Measurements from ENCODE around the gene KIAA1217.

Gene KIAA1217

DNA sequence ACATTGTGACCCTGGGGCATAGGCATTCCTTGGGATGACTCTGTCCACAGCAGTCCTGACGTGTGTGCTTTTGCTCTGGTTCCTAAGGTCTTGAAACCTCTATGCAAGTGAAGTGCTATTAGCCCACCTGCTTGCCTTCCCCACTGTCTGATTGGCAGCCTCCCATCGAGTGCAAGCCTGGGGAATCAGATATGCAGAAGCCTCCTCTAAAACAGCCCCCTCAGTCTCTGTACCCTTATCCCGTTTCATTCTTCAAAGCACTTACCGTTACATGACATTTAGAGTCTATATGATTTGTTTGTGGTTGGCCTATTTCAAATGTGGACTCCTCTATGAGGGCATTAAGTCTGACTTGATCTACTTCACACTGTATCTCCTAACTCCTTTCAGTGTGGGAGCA is 4.3 kb downstream of the KIAA1217 start:
- H2AFZ ChIP-seq (ENCODE audit: low read length), result no peak overlapping the region
- H3K9me3 ChIP-seq (ENCODE audit: insufficient read depth, low read depth, low read length), result no peaks in the 10 kb centered on the region
- no peaks in the 10 kb centered on the region for H3F3A ChIP-seq (ENCODE audit: low read depth)
- H3K4me3 ChIP-seq (ENCODE audit: low read length, poor library complexity, severe bottlenecking), result no peak overlapping the region
- no peaks in the 10 kb centered on the region for H3K36me3 ChIP-seq (ENCODE audit: insufficient read depth, low read length)
- H4K20me1 ChIP-seq (ENCODE audit: insufficient read depth, low read length, poor library complexity, severe bottlenecking), result no peaks in the 10 kb centered on the region
- no peaks in the 10 kb centered on the region for H3K9me2 ChIP-seq (replicated peaks; ENCODE audit: low read depth, low read length)
- H3K79me2 ChIP-seq (ENCODE audit: insufficient read depth, low read length), result no peaks in the 10 kb centered on the region
- H3K4me2 ChIP-seq (ENCODE audit: low read depth, low read length, poor library complexity, severe bottlenecking), result no peak overlapping the region
- H3K4me1 ChIP-seq (ENCODE audit: insufficient read depth, low read length, poor library complexity, severe bottlenecking), result no peaks in the 10 kb centered on the region
- H3K9ac ChIP-seq (ENCODE audit: low read depth, low read length, poor library complexity, severe bottlenecking), result no peak overlapping the region
- TF ChIP-seq EZH2phosphoT487 (IDR thresholded peaks at IDR 0.05; ENCODE audit: borderline replicate concordance) (no peak), CTCF (conservative IDR thresholded peaks at IDR 0.05; ENCODE audit: low read length) (no peak)
- H3K27me3 ChIP-seq (ENCODE audit: insufficient read depth, low read length, poor library complexity, severe bottlenecking), result no peaks in the 10 kb centered on the region

DNA sequence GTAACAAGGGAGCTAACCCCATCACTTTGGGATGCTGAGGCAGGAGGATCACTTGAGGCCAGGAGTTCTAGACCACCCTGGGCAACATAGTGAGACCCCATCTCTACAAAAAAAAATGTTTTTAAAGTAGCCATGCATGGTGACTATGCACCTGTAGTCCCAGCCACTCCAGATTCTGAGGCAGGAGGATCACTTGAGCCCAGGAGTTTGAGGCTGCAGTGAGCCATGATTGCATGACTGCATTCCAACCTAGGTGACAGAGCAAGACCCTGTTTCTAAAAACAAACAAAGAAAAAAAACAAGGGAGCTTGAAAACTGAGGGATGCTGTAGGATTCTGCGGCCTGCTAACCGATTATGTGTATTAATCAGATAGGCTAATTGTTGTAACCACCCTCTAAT is 4.9 kb downstream of the KIAA1217 start:
- Histone ChIP-seq H4K20me1 (ENCODE audit: insufficient read depth, low read length, poor library complexity, severe bottlenecking) (no peaks in the 10 kb centered on the region), H3K36me3 (ENCODE audit: insufficient read depth, low read length) (no peaks in the 10 kb centered on the region), H3K9me3 (ENCODE audit: insufficient read depth, low read depth, low read length) (no peaks in the 10 kb centered on the region), H3K79me2 (ENCODE audit: insufficient read depth, low read length) (no peaks in the 10 kb centered on the region), H3K9me2 (replicated peaks; ENCODE audit: low read depth, low read length) (no peaks in the 10 kb centered on the region), H3K4me2 (ENCODE audit: low read depth, low read length, poor library complexity, severe bottlenecking) (no peak overlapping the region), H2AFZ (ENCODE audit: low read length) (no peak overlapping the region), H3F3A (ENCODE audit: low read depth) (no peaks in the 10 kb centered on the region), H3K27me3 (ENCODE audit: insufficient read depth, low read length, poor library complexity, severe bottlenecking) (no peaks in the 10 kb centered on the region), H3K9ac (ENCODE audit: low read depth, low read length, poor library complexity, severe bottlenecking) (no peak overlapping the region), H3K4me3 (ENCODE audit: low read length, poor library complexity, severe bottlenecking) (no peak overlapping the region), H3K4me1 (ENCODE audit: insufficient read depth, low read length, poor library complexity, severe bottlenecking) (no peaks in the 10 kb centered on the region)
- TF ChIP-seq CTCF (conservative IDR thresholded peaks at IDR 0.05; ENCODE audit: low read length) (no peak), EZH2phosphoT487 (IDR thresholded peaks at IDR 0.05; ENCODE audit: borderline replicate concordance) (no peak)

- Histone ChIP-seq H3K36me3 (ENCODE audit: insufficient read depth, low read length) (no peaks in the 10 kb centered on the region), H3K9me3 (ENCODE audit: insufficient read depth, low read depth, low read length) (no peaks in the 10 kb centered on the region), H3K9ac (ENCODE audit: low read depth, low read length, poor library complexity, severe bottlenecking) (no peak overlapping the region), H3K4me3 (ENCODE audit: low read length, poor library complexity, severe bottlenecking) (no peak overlapping the region), H3F3A (ENCODE audit: low read depth) (no peaks in the 10 kb centered on the region), H3K4me2 (ENCODE audit: low read depth, low read length, poor library complexity, severe bottlenecking) (no peak overlapping the region), H2AFZ (ENCODE audit: low read length) (no peak overlapping the region), H3K4me1 (ENCODE audit: insufficient read depth, low read length, poor library complexity, severe bottlenecking) (no peaks in the 10 kb centered on the region), H3K27me3 (ENCODE audit: insufficient read depth, low read length, poor library complexity, severe bottlenecking) (no peaks in the 10 kb centered on the region), H3K9me2 (replicated peaks; ENCODE audit: low read depth, low read length) (no peaks in the 10 kb centered on the region), H3K79me2 (ENCODE audit: insufficient read depth, low read length) (no peaks in the 10 kb centered on the region), H4K20me1 (ENCODE audit: insufficient read depth, low read length, poor library complexity, severe bottlenecking) (no peaks in the 10 kb centered on the region)
- TF ChIP-seq CTCF (conservative IDR thresholded peaks at IDR 0.05; ENCODE audit: low read length) (no peak), EZH2phosphoT487 (IDR thresholded peaks at IDR 0.05; ENCODE audit: borderline replicate concordance) (no peak)
Measured at GRCh38 chr10:24214762-24215161, 5.8 kb downstream of the KIAA1217 start.
